H1 (cell line): ENCODE data around the gene DCAF4L1.

Experiments
- BRCA1 ChIP-seq: IDR thresholded peaks from 2 replicates; pipeline ENCODE4 v1.6.1; 2012; ENCODE audit warnings: low read depth, low read length, improper control_type of control experiment
- CEBPB ChIP-seq: IDR thresholded peaks from 2 replicates; pipeline ENCODE4 v1.6.1; 2012; ENCODE audit warnings: low read depth, low read length
- CREB1 ChIP-seq: IDR thresholded peaks from 2 replicates; pipeline ENCODE4 v1.6.1; 2012; ENCODE audit warnings: inconsistent platforms
- HDAC6 ChIP-seq: IDR thresholded peaks from one replicate; pipeline ENCODE4 v1.7.1; 2012; ENCODE audit warnings: low read depth, mild to moderate bottlenecking, inconsistent platforms, low read length, moderate library complexity
- JUND ChIP-seq: IDR thresholded peaks from 2 replicates; pipeline ENCODE4 v1.6.1; 2011; ENCODE audit warnings: mild to moderate bottlenecking, improper control_type of control experiment, low read length
- MAFK ChIP-seq: IDR thresholded peaks from 2 replicates; pipeline ENCODE4 v1.6.1; 2012; ENCODE audit warnings: low read depth, mild to moderate bottlenecking, improper control_type of control experiment, low read length
- RAD21 ChIP-seq, 2 experiments: IDR thresholded peaks in 1 of 2; conservative IDR thresholded peaks in 1 of 2; 2 replicates each; pipeline ENCODE4 v1.6.1; 2011; ENCODE audit warnings: low read depth in 2 of 2, low read length in 2 of 2, improper control_type of control experiment in 1 of 2, inconsistent platforms in 1 of 2, mild to moderate bottlenecking in 1 of 2, moderate library complexity in 1 of 2
- SIRT6 ChIP-seq: IDR thresholded peaks from one replicate; pipeline ENCODE4 v1.7.1; 2012; ENCODE audit warnings: low read length, inconsistent platforms
- SP1 ChIP-seq: IDR thresholded peaks from 2 replicates; pipeline ENCODE4 v1.6.1; 2011; ENCODE audit warnings: low read depth, low read length
- SUZ12 ChIP-seq: fragments of 200-600 bp; sonication (generic); IDR thresholded peaks from 2 replicates; pipeline ENCODE4 v1.6.1; 2012; ENCODE audit warnings: mild to moderate bottlenecking, inconsistent platforms, low read length, moderate library complexity, mixed read lengths
- TF ChIP-seq, protein P1 (sequence below), 3 experiments: IDR thresholded peaks; 1 replicate in 2 of 3; 2 replicates in 1 of 3; pipeline versions ENCODE4 v1.5.1 to v1.6.1; 2011; ENCODE audit warnings: low read length in 3 of 3, mild to moderate bottlenecking in 3 of 3, inconsistent platforms in 2 of 3, low read depth in 1 of 3, moderate library complexity in 1 of 3; ENCODE audit not compliant: insufficient read depth in 1 of 3; ENCODE audit errors: control extremely low read depth in 1 of 3

- TF ChIP-seq, protein P1, sequence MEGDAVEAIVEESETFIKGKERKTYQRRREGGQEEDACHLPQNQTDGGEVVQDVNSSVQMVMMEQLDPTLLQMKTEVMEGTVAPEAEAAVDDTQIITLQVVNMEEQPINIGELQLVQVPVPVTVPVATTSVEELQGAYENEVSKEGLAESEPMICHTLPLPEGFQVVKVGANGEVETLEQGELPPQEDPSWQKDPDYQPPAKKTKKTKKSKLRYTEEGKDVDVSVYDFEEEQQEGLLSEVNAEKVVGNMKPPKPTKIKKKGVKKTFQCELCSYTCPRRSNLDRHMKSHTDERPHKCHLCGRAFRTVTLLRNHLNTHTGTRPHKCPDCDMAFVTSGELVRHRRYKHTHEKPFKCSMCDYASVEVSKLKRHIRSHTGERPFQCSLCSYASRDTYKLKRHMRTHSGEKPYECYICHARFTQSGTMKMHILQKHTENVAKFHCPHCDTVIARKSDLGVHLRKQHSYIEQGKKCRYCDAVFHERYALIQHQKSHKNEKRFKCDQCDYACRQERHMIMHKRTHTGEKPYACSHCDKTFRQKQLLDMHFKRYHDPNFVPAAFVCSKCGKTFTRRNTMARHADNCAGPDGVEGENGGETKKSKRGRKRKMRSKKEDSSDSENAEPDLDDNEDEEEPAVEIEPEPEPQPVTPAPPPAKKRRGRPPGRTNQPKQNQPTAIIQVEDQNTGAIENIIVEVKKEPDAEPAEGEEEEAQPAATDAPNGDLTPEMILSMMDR (IDR thresholded peaks at IDR 0.05; ENCODE audit: control extremely low read depth in 1 of 3, insufficient read depth in 1 of 3, low read depth in 1 of 3, low read length in 3 of 3) = no peak
- no peak for TF ChIP-seq JUND
- TF ChIP-seq CREB1 = no peak
- no peak for TF ChIP-seq SP1
- no peak for TF ChIP-seq MAFK
- no peak for TF ChIP-seq BRCA1
- no peak for TF ChIP-seq RAD21 (IDR thresholded peaks at IDR 0.05 in 1 of 2, conservative IDR thresholded peaks at IDR 0.05 in 1 of 2; ENCODE audit: low read depth in 2 of 2, low read length in 2 of 2)
- TF ChIP-seq CEBPB = no peak
- no peak for TF ChIP-seq SIRT6
- no peak for TF ChIP-seq SUZ12
- no peak for TF ChIP-seq HDAC6
These were observed 36.9 kb downstream of the DCAF4L1 start for GRCh38 chr4:42018451-42018850.
